OCI-LY1 (cell line): Measurements from ENCODE around the gene MAPK12.

Source experiments
- CTCF ChIP-seq: fragments of 200-600 bp; sonication (generic), shearing (Covaris generic); IDR thresholded peaks from 2 replicates; pipeline ENCODE4 v1.5.1; 2017; ENCODE audit warnings: mild to moderate bottlenecking, antibody characterized with exemption, low read length, moderate library complexity, mixed read lengths
- EZH2 ChIP-seq: fragments of 200-600 bp; sonication (generic), shearing (Covaris generic); IDR thresholded peaks from 2 replicates; pipeline ENCODE4 v1.8.0; 2017; ENCODE audit warnings: borderline replicate concordance, mixed run types, mild to moderate bottlenecking, antibody characterized with exemption, low read length, moderate library complexity, mixed read lengths

- TF ChIP-seq CTCF (no peak), EZH2 (no peak)
These were observed 42.5 kb upstream of the MAPK12 start for GRCh38 chr22:50303848-50304527.
